H1 (cell line): Measurements from ENCODE around the gene CPNE4. TPM values are rescaled to one million over a fixed set of nuclear protein-coding genes. Genes with fewer than 3 reads are reported as not detected.

Experiments used
- CTCF ChIA-PET: fragments of 300-600 bp; sonication (Branson Sonifier 250); formaldehyde crosslinking; loops from one replicate; lab custom pipeline; 2021; ENCODE audit not compliant: partially characterized antibody; lab: Charles Lee
- POLR2A ChIA-PET: fragments of 300-600 bp; sonication (Branson Sonifier 250); formaldehyde crosslinking; loops from one replicate; lab custom pipeline; 2021; ENCODE audit warnings: inconsistent platforms; ENCODE audit not compliant: partially characterized antibody; lab: Charles Lee
- DNase-seq, 2 experiments: peaks; one replicate each; pipeline versions ENCODE4 v3.0.0 to v3.0.0-alpha.2; 2010 to 2022; ENCODE audit warnings: low spot score in 2 of 2, low read depth in 1 of 2, mixed read lengths in 1 of 2
- FAIRE-seq: peaks from 2 replicates; lab custom pipeline; 2011; peaks lifted over from hg19 to GRCh38; lab: Jason Lieb, UNC
- H2AFZ ChIP-seq: 2 replicates; pipeline ENCODE4 v1.8.1; 2012; ENCODE audit warnings: low read length, inconsistent platforms
- H2AK5ac ChIP-seq: 2 replicates; pipeline ENCODE4 v1.6.1; 2013; ENCODE audit warnings: low read depth, low read length
- H2BK120ac ChIP-seq: replicated peaks from 2 replicates; pipeline ENCODE3; 2013; ENCODE audit warnings: low read depth, low read length, inconsistent platforms
- H2BK12ac ChIP-seq: 2 replicates; pipeline ENCODE4 v1.6.1; 2013; ENCODE audit warnings: low read depth, low read length
- H2BK15ac ChIP-seq: 2 replicates; pipeline ENCODE4 v1.6.1; 2013; ENCODE audit warnings: low read length
- H2BK20ac ChIP-seq: 2 replicates; pipeline ENCODE4 v1.6.1; 2013; ENCODE audit warnings: low read length
- H2BK5ac ChIP-seq: 2 replicates; pipeline ENCODE4 v1.6.1; 2013; ENCODE audit warnings: low read depth, low read length
- H3K14ac ChIP-seq: 2 replicates; pipeline ENCODE4 v1.6.1; 2013; ENCODE audit warnings: inconsistent platforms; ENCODE audit not compliant: insufficient read length
- H3K18ac ChIP-seq: 2 replicates; pipeline ENCODE4 v1.6.1; 2013; ENCODE audit warnings: low read length; ENCODE audit errors: extremely low read depth
- H3K23ac ChIP-seq: 2 replicates; pipeline ENCODE4 v1.6.1; 2013; ENCODE audit warnings: inconsistent platforms; ENCODE audit not compliant: insufficient read length
- H3K23me2 ChIP-seq: 2 replicates; pipeline ENCODE4 v1.6.1; 2013; ENCODE audit warnings: low read depth, low read length
- H3K27ac ChIP-seq: 2 replicates; pipeline ENCODE4 v1.6.1; 2011; ENCODE audit warnings: low read depth, low read length, inconsistent platforms
- H3K27me3 ChIP-seq, 4 experiments: replicated peaks in 1 of 4; 1 replicate in 1 of 4; 2 replicates in 3 of 4; pipeline versions ENCODE4 v1.6.1 to v1.8.1; 2011 to 2013; ENCODE audit warnings: low read length in 3 of 4, mild to moderate bottlenecking in 3 of 4, inconsistent platforms in 2 of 4, mixed read lengths in 2 of 4, moderate library complexity in 1 of 4; ENCODE audit not compliant: control insufficient read depth in 3 of 4, insufficient read depth in 3 of 4; ENCODE audit errors: extremely low read depth in 1 of 4
- H3K36me3 ChIP-seq, 4 experiments: 2 replicates each; pipeline versions ENCODE4 v1.6.1 to v1.8.1; 2011 to 2013; ENCODE audit warnings: mild to moderate bottlenecking in 4 of 4, low read length in 3 of 4, moderate library complexity in 2 of 4, control low read depth in 1 of 4, inconsistent platforms in 1 of 4; ENCODE audit not compliant: insufficient read depth in 4 of 4, control insufficient read depth in 2 of 4
- H3K4ac ChIP-seq: replicated peaks from 2 replicates; pipeline ENCODE3; 2013; ENCODE audit warnings: low read length, low read depth, mixed read lengths, inconsistent platforms; ENCODE audit not compliant: insufficient read length
- H3K4me1 ChIP-seq, 4 experiments: replicated peaks in 1 of 4; 1 replicate in 1 of 4; 2 replicates in 3 of 4; pipeline versions ENCODE4 v1.6.1 to v1.8.1; 2011 to 2013; ENCODE audit warnings: low read length in 3 of 4, inconsistent platforms in 2 of 4, mixed read lengths in 1 of 4; ENCODE audit not compliant: insufficient read depth in 4 of 4, control insufficient read depth in 3 of 4
- H3K4me2 ChIP-seq, 2 experiments: 2 replicates each; pipeline versions ENCODE4 v1.6.1 to v1.8.1; 2011 to 2013; ENCODE audit warnings: low read depth in 2 of 2, low read length in 2 of 2, control low read depth in 1 of 2, inconsistent platforms in 1 of 2, mild to moderate bottlenecking in 1 of 2; ENCODE audit not compliant: insufficient read depth in 1 of 2
- H3K4me3 ChIP-seq, 4 experiments: fragments of 200-600, 300-600 bp in 1 of 4; sonication (generic), shearing (Covaris generic), sonication (Bioruptor Twin) in 1 of 4; 2 replicates each; pipeline versions ENCODE4 v1.5.1 to v1.8.1; 2011 to 2016; ENCODE audit warnings: low read length in 4 of 4, low read depth in 3 of 4, control low read depth in 2 of 4, inconsistent platforms in 2 of 4, mild to moderate bottlenecking in 2 of 4, mixed read lengths in 1 of 4, moderate library complexity in 1 of 4; ENCODE audit not compliant: insufficient read depth in 2 of 4; ENCODE audit errors: extremely low read depth in 1 of 4
- H3K56ac ChIP-seq: replicated peaks from 2 replicates; pipeline ENCODE3; 2013; ENCODE audit warnings: low read depth, mild to moderate bottlenecking, mixed read lengths, low read length, inconsistent platforms; ENCODE audit not compliant: insufficient read length
- H3K79me1 ChIP-seq: 2 replicates; pipeline ENCODE4 v1.6.1; 2013; ENCODE audit warnings: low read depth, low read length, control low read depth
- H3K79me2 ChIP-seq, 2 experiments: 2 replicates each; pipeline versions ENCODE4 v1.6.1 to v1.8.1; 2012 to 2013; ENCODE audit warnings: low read length in 2 of 2, mild to moderate bottlenecking in 2 of 2, inconsistent platforms in 1 of 2; ENCODE audit not compliant: insufficient read depth in 2 of 2, control insufficient read depth in 1 of 2
- H3K9ac ChIP-seq, 4 experiments: replicated peaks in 1 of 4; 1 replicate in 1 of 4; 2 replicates in 3 of 4; pipeline versions ENCODE4 v1.6.1 to v1.8.1; 2011 to 2013; ENCODE audit warnings: low read depth in 3 of 4, low read length in 3 of 4, control low read depth in 2 of 4, mild to moderate bottlenecking in 2 of 4, moderate library complexity in 2 of 4, inconsistent platforms in 1 of 4; ENCODE audit errors: extremely low read depth in 1 of 4
- H3K9me3 ChIP-seq, 2 experiments: 2 replicates each; pipeline versions ENCODE4 v1.6.1 to v1.8.1; 2012 to 2013; ENCODE audit warnings: mild to moderate bottlenecking in 2 of 2, moderate library complexity in 2 of 2, control low read depth in 1 of 2, inconsistent platforms in 1 of 2, low read depth in 1 of 2, low read length in 1 of 2, mixed read lengths in 1 of 2; ENCODE audit not compliant: insufficient read depth in 2 of 2
- H4K20me1 ChIP-seq, 2 experiments: replicated peaks in 1 of 2; 2 replicates each; pipeline versions ENCODE3 to v1.8.1; 2011 to 2013; ENCODE audit warnings: inconsistent platforms in 2 of 2, low read length in 2 of 2, mild to moderate bottlenecking in 1 of 2; ENCODE audit not compliant: insufficient read depth in 2 of 2, control insufficient read depth in 1 of 2
- H4K5ac ChIP-seq: 2 replicates; pipeline ENCODE4 v1.6.1; 2013; ENCODE audit warnings: low read length, low read depth, mixed read lengths, inconsistent platforms; ENCODE audit not compliant: insufficient read length
- H4K8ac ChIP-seq: 2 replicates; pipeline ENCODE4 v1.8.0; 2013; ENCODE audit warnings: mild to moderate bottlenecking, moderate library complexity, low read length, inconsistent platforms; ENCODE audit not compliant: insufficient read depth; ENCODE audit errors: extremely low read depth
- H4K91ac ChIP-seq: replicated peaks from 2 replicates; pipeline ENCODE3; 2013; ENCODE audit warnings: low read length, mixed read lengths, inconsistent platforms; ENCODE audit not compliant: insufficient read length
- BRCA1 ChIP-seq: IDR thresholded peaks from 2 replicates; pipeline ENCODE4 v1.6.1; 2012; ENCODE audit warnings: low read depth, low read length, improper control_type of control experiment
- GABPA ChIP-seq: IDR thresholded peaks from 2 replicates; pipeline ENCODE4 v1.6.1; 2011; ENCODE audit warnings: mild to moderate bottlenecking, low read length, moderate library complexity, borderline replicate concordance; ENCODE audit not compliant: insufficient read depth
- JUND ChIP-seq: IDR thresholded peaks from 2 replicates; pipeline ENCODE4 v1.6.1; 2011; ENCODE audit warnings: mild to moderate bottlenecking, improper control_type of control experiment, low read length
- PHF8 ChIP-seq: fragments of 200-600 bp; sonication (generic); conservative IDR thresholded peaks from 2 replicates; pipeline ENCODE4 v1.7.1; 2012; ENCODE audit warnings: low read depth, mild to moderate bottlenecking, inconsistent platforms, low read length, moderate library complexity
- RAD21 ChIP-seq, 2 experiments: IDR thresholded peaks in 1 of 2; conservative IDR thresholded peaks in 1 of 2; 2 replicates each; pipeline ENCODE4 v1.6.1; 2011; ENCODE audit warnings: low read depth in 2 of 2, low read length in 2 of 2, improper control_type of control experiment in 1 of 2, inconsistent platforms in 1 of 2, mild to moderate bottlenecking in 1 of 2, moderate library complexity in 1 of 2
- SP2 ChIP-seq: IDR thresholded peaks from 2 replicates; pipeline ENCODE4 v1.6.1; 2012; ENCODE audit warnings: mild to moderate bottlenecking, low read length, inconsistent platforms
- TAF1 ChIP-seq: IDR thresholded peaks from 2 replicates; pipeline ENCODE4 v1.6.1; 2011; ENCODE audit warnings: mild to moderate bottlenecking, low read depth, low read length
- TEAD4 ChIP-seq: IDR thresholded peaks from 2 replicates; pipeline ENCODE4 v1.6.1; 2012; ENCODE audit warnings: low read depth, low read length, inconsistent platforms, mixed read lengths
- polyA plus RNA-seq, 7 experiments: library from polyadenylated mRNA; depleted of rRNA in 3 of 7; stranded (reverse) in 5 of 7; unstranded in 2 of 7; fragments of >200 nt in 5 of 7; fragments of 200-250 nt in 2 of 7; gene quantifications; 1 replicate in 5 of 7; 2 replicates in 1 of 7; 4 replicates in 1 of 7; pipeline versions ENCODE4 v1.2.1 to v1.2.3, GENCODE V29; 2011 to 2013; ENCODE audit warnings: missing spikeins in 2 of 7, mixed read lengths in 2 of 7
- total RNA-seq: library from RNA; stranded (reverse); fragmentation: NEBNext Ultra II Directional; extraction: Animal tissue kit (Norgen Biotek cat#: 25700); gene quantifications from 2 replicates; pipeline ENCODE4 v1.2.1, GENCODE V29; 2021
- TF ChIP-seq, protein P1 (sequence below), 3 experiments: IDR thresholded peaks; 1 replicate in 2 of 3; 2 replicates in 1 of 3; pipeline versions ENCODE4 v1.5.1 to v1.6.1; 2011; ENCODE audit warnings: low read length in 3 of 3, mild to moderate bottlenecking in 3 of 3, inconsistent platforms in 2 of 3, low read depth in 1 of 3, moderate library complexity in 1 of 3; ENCODE audit not compliant: insufficient read depth in 1 of 3; ENCODE audit errors: control extremely low read depth in 1 of 3

The CPNE4 gene
- total and polyA plus RNA-seq, 2 of the 8 experiments (the other 6 are each of a cell fraction or from before 2014, with no cell fraction given) = 0.82 to 3.8 TPM

GRCh38 chr3:131735116-131735515, 299.7 kb downstream of the CPNE4 start:
- H3K79me1 ChIP-seq = no peaks in the 10 kb centered on the region
- TF ChIP-seq PHF8 (no peak), JUND (no peak), GABPA (no peak), TAF1 (no peak), BRCA1 (no peak), RAD21 (IDR thresholded peaks at IDR 0.05 in 1 of 2, conservative IDR thresholded peaks at IDR 0.05 in 1 of 2; ENCODE audit: low read depth in 2 of 2, low read length in 2 of 2) (no peak), TEAD4 (no peak), SP2 (no peak)
- TF ChIP-seq, protein P1, sequence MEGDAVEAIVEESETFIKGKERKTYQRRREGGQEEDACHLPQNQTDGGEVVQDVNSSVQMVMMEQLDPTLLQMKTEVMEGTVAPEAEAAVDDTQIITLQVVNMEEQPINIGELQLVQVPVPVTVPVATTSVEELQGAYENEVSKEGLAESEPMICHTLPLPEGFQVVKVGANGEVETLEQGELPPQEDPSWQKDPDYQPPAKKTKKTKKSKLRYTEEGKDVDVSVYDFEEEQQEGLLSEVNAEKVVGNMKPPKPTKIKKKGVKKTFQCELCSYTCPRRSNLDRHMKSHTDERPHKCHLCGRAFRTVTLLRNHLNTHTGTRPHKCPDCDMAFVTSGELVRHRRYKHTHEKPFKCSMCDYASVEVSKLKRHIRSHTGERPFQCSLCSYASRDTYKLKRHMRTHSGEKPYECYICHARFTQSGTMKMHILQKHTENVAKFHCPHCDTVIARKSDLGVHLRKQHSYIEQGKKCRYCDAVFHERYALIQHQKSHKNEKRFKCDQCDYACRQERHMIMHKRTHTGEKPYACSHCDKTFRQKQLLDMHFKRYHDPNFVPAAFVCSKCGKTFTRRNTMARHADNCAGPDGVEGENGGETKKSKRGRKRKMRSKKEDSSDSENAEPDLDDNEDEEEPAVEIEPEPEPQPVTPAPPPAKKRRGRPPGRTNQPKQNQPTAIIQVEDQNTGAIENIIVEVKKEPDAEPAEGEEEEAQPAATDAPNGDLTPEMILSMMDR (IDR thresholded peaks at IDR 0.05; ENCODE audit: control extremely low read depth in 1 of 3, insufficient read depth in 1 of 3, low read depth in 1 of 3, low read length in 3 of 3) = no peak
- H2BK120ac ChIP-seq = no peak overlapping the region
- ChIA-PET POLR2A (no interaction called here), CTCF (interaction anchor here (1.3 to 1.4 kb wide), 2 partner anchors 59 to 185 kb away, joined by 3 read pairs; no protein-coding TSS in a partner anchor)
- no peak for DNase-seq
- no peak overlapping the region for H3K4me3 ChIP-seq
- H4K8ac ChIP-seq = no peak overlapping the region
- no peak overlapping the region for H2BK12ac ChIP-seq
- no peak overlapping the region for H2AFZ ChIP-seq
- H3K27ac ChIP-seq = no peak overlapping the region
- no peak overlapping the region for H4K91ac ChIP-seq
- H3K14ac ChIP-seq = no peak overlapping the region
- no peak overlapping the region for H4K5ac ChIP-seq
- H3K4me1 ChIP-seq = no peaks in the 10 kb centered on the region; a peak in 1 of 7 replicates
- H3K36me3 ChIP-seq = no peaks in the 10 kb centered on the region
- no peak overlapping the region for H3K4me2 ChIP-seq
- H3K9ac ChIP-seq = no peak overlapping the region
- H3K56ac ChIP-seq = no peak overlapping the region
- no peak overlapping the region for H3K4ac ChIP-seq
- no peak overlapping the region for H2AK5ac ChIP-seq
- no peak overlapping the region for H3K23ac ChIP-seq
- H3K23me2 ChIP-seq = no peaks in the 10 kb centered on the region
- H2BK5ac ChIP-seq = no peak overlapping the region
- no peaks in the 10 kb centered on the region for H3K27me3 ChIP-seq
- no peaks in the 10 kb centered on the region for H3K79me2 ChIP-seq
- no peak for FAIRE-seq
- H3K9me3 ChIP-seq = no peaks in the 10 kb centered on the region
- H2BK15ac ChIP-seq = no peak overlapping the region
- H2BK20ac ChIP-seq = no peak overlapping the region
- H3K18ac ChIP-seq = no peak overlapping the region
- H4K20me1 ChIP-seq = no peaks in the 10 kb centered on the region
